Adrenal gland (tissue), 12 donors: ENCODE data around the gene PRSS33. TPM values are rescaled to one million over a fixed set of nuclear protein-coding genes. Genes with fewer than 3 reads are reported as not detected.

ENCODE experiments used
- DNase-seq, 7 donors: peaks; one replicate each; pipeline ENCODE4 v3.0.0-alpha.2; 2019 to 2020
- H3K27ac ChIP-seq, 5 donors: fragments of 200-600 bp; sonication (generic) in 4 of 5; 1 replicate in 3 of 5; 2 replicates in 2 of 5; pipeline versions ENCODE4 v1.5.1 to v1.8.0; 2016 to 2020; ENCODE audit warnings: mild to moderate bottlenecking in 1 of 5
- H3K27me3 ChIP-seq: fragments of 200-600 bp; 2 replicates; pipeline ENCODE4 v1.8.0; 2021
- H3K36me3 ChIP-seq, 2 donors: fragments of 200-600 bp; replicated peaks in 1 of 2; 1 replicate in 1 of 2; 2 replicates in 1 of 2; pipeline versions ENCODE4 v1.5.1 to v1.8.0; 2018 to 2022
- H3K4me1 ChIP-seq, 2 donors: fragments of 200-600 bp; replicated peaks in 1 of 2; 1 replicate in 1 of 2; 2 replicates in 1 of 2; pipeline versions ENCODE4 v1.5.1 to v1.8.0; 2018 to 2021
- H3K4me3 ChIP-seq, 4 donors: fragments of 200-600 bp; sonication (generic) in 3 of 4; one replicate each; pipeline ENCODE4 v1.5.1; 2016 to 2018
- H3K9me3 ChIP-seq, 3 donors: fragments of 200-600 bp; sonication (generic) in 1 of 3; replicated peaks in 1 of 3; 1 replicate in 2 of 3; 2 replicates in 1 of 3; pipeline versions ENCODE4 v1.5.1 to v1.8.0; 2016 to 2021
- CTCF ChIP-seq, 6 experiments: fragments of 450-650 bp in 4 of 6; fragments of 200-600 bp in 2 of 6; sonication (generic) in 1 of 6; IDR thresholded peaks; 1 replicate in 5 of 6; 2 replicates in 1 of 6; pipeline versions ENCODE4 v1.5.1 to v1.8.0; 2016 to 2021; ENCODE audit warnings: antibody characterized with exemption in 6 of 6, mild to moderate bottlenecking in 2 of 6, moderate library complexity in 1 of 6
- POLR2A ChIP-seq, 2 donors: fragments of 450-650 bp; IDR thresholded peaks; one replicate each; pipeline ENCODE4 v1.6.1; 2017; ENCODE audit warnings: antibody characterized with exemption in 2 of 2, mild to moderate bottlenecking in 2 of 2, moderate library complexity in 1 of 2
- WGBS, 4 donors: extraction: QIAGEN DNeasy Blood & Tissue Kit in 2 of 4; methylation state at CpG; one replicate each; pipeline versions ENCODE4 v1.1.5 to v1.1.7; 2013 to 2017; 5-methylcytosine and 5-hydroxymethylcytosine counted together
- intact Hi-C, 2 donors: fragments of 100-400 bp; cut with DNase I; formaldehyde crosslinking; loops; one replicate each; pipeline versions ENCODE4 v1.14.1 to v1.15.0; 2022 to 2023
- polyA plus RNA-seq, 3 donors: library from polyadenylated mRNA; stranded (reverse); fragments of 200-250 nt in 2 of 3; fragments of 350-450 nt in 1 of 3; fragmentation: Illumina TruSeq in 1 of 3; extraction: RNeasy Lipid Tissue Mini Kit (QIAGEN cat#74804) in 1 of 3; gene quantifications; one replicate each; pipeline ENCODE4 v1.2.3, GENCODE V29; 2013 to 2014
- total RNA-seq, 9 donors: library from RNA; depleted of rRNA in 4 of 9; stranded (reverse); fragments of >200 nt in 4 of 9; fragments of 120-200 nt in 1 of 9; fragmentation: NEBNext Ultra II Directional in 1 of 9; extraction: Animal tissue kit (Norgen Biotek cat#: 25700) in 1 of 9; gene quantifications; one replicate each; pipeline versions ENCODE4 v1.1.0 to v1.2.4, GENCODE V29; 2013 to 2023
- donor health status: healthy with polysubstance abuse.
- donor health status: Bipolar disorder and iron deficiency.
- donor health status: DM: yes; HTN: yes; CAD: no.
- donor health status: DM: no; HTN: no; CAD: no.
- donor health status: DM: no; HTN: no; CAD: no.
- donor health status: DM: yes; HTN: yes; CAD: no.

Gene PRSS33
- total and polyA plus RNA-seq, 12 donors = not detected

GRCh38 chr16:2792940-2793339 lies 5.6 kb upstream of the PRSS33 start:
- H3K9me3 ChIP-seq = no peaks in the 10 kb centered on the region
- no peak for DNase-seq
- H3K27me3 ChIP-seq = peaks cover 2% of the 10 kb centered on the region
- peaks cover 0 to 6% of the 10 kb centered on the region in 2 donors for H3K4me1 ChIP-seq
- 86 to 92% (median 87%) methylated on average over 10 of the region's 10 CpGs for WGBS, 4 donors
- H3K4me3 ChIP-seq = no peak overlapping the region
- TF ChIP-seq CTCF (IDR thresholded peaks at IDR 0.05) = no peak
- TF ChIP-seq POLR2A (IDR thresholded peaks at IDR 0.05) = no peak
- no peak overlapping the region for H3K27ac ChIP-seq
- intact Hi-C loops = no loop called here
- no peaks in the 10 kb centered on the region for H3K36me3 ChIP-seq

GRCh38 chr16:2791174-2791573 lies 3.8 kb upstream of the PRSS33 start:
- WGBS, 4 donors = 63 to 79% (median 71%) methylated on average over 6 to 8 of the region's 8 CpGs
- no peak for TF ChIP-seq POLR2A (IDR thresholded peaks at IDR 0.05)
- no peak for TF ChIP-seq CTCF (IDR thresholded peaks at IDR 0.05)
- no peak overlapping the region for H3K4me3 ChIP-seq

GRCh38 chr16:2790631-2791030 lies 3.3 kb upstream of the PRSS33 start:
- DNase-seq = peak in 1 of 7 donors; percentile 10
- no peak overlapping the region for H3K4me3 ChIP-seq
- H3K36me3 ChIP-seq = no peaks in the 10 kb centered on the region
- WGBS, 4 donors = 67 to 82% (median 75%) methylated on average over 3 to 5 of the region's 5 CpGs
- no peaks in the 10 kb centered on the region for H3K9me3 ChIP-seq
- H3K4me1 ChIP-seq = peaks cover 0 to 6% of the 10 kb centered on the region in 2 donors
- intact Hi-C loops = no loop called here
- H3K27me3 ChIP-seq = peaks cover 13% of the 10 kb centered on the region
- TF ChIP-seq CTCF (IDR thresholded peaks at IDR 0.05) (no peak), POLR2A (IDR thresholded peaks at IDR 0.05) (no peak)
- H3K27ac ChIP-seq = no peak overlapping the region

More at GRCh38 chr16:2791174-2791573, 3.8 kb upstream of the PRSS33 start:
- no peak overlapping the region for H3K27ac ChIP-seq
- intact Hi-C loops = no loop called here
- DNase-seq = no peak
- peaks cover 0 to 6% of the 10 kb centered on the region in 2 donors for H3K4me1 ChIP-seq
- H3K27me3 ChIP-seq = peaks cover 8% of the 10 kb centered on the region
- no peaks in the 10 kb centered on the region for H3K9me3 ChIP-seq
- no peaks in the 10 kb centered on the region for H3K36me3 ChIP-seq

GRCh38 chr16:2787961-2788360 lies 601 bp upstream of the PRSS33 start:
- no peak overlapping the region for H3K27ac ChIP-seq
- H3K4me3 ChIP-seq = no peak overlapping the region
- 18 to 49% (median 39%) methylated on average over 7 of the region's 7 CpGs for WGBS, 4 donors
- intact Hi-C loops = no loop called here
- TF ChIP-seq POLR2A (IDR thresholded peaks at IDR 0.05) (no peak), CTCF (IDR thresholded peaks at IDR 0.05) (no peak)
- H3K9me3 ChIP-seq = no peaks in the 10 kb centered on the region
- no peak for DNase-seq
- no peaks in the 10 kb centered on the region for H3K4me1 ChIP-seq
- no peaks in the 10 kb centered on the region for H3K36me3 ChIP-seq
- H3K27me3 ChIP-seq = peaks cover 22% of the 10 kb centered on the region
